ENCODE measurements around the gene CCL16.

DNA sequence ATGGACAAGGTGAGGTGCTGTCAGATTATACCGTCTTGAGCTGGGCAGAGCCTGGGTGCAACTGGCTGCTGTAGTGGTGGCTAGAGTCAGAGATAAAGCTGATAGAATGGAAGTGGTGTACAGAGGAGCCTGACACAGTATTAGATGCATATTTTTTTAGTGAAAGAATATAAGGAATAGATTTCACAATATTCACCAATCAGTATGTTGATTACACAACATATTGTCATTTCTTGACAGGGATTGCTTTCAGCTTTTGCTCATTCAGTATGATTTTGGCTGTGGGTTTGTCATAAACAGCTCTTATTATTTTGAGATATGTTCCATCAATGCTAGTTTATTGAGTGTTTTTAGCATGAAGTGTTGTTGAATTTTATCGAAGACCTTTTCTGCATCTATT, 38.1 kb upstream of the CCL16 start:
- TF ChIP-seq CTCF (conservative IDR thresholded peaks at IDR 0.05; ENCODE audit: low read length) (no peak), EZH2phosphoT487 (IDR thresholded peaks at IDR 0.05; ENCODE audit: borderline replicate concordance) (no peak)
